ENCODE measurements around the gene FILIP1.

Gene FILIP1

DNA sequence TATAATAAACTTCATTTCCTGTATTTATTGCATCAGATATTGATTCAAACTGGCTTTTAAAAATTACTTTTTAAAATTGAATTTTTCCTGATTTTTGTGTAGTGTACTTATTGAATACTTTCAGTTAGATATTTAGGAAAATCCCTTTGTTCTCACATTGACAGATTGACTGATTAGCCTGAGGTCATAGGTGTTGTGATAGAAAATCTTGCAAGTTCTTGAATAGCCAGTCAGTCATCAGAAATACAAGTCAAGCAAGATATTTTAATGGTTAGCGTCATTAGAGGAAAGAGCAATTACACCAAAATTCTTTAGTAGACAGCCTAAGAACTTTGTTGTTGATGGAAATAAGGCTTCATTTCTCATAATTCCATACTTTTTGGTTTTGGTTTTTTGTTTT, 205.6 kb downstream of the FILIP1 start:
- DNase-seq = no peak

- no peak for DNase-seq
Measured at GRCh38 chr6:75287424-75287823, 206.2 kb downstream of the FILIP1 start.

DNA sequence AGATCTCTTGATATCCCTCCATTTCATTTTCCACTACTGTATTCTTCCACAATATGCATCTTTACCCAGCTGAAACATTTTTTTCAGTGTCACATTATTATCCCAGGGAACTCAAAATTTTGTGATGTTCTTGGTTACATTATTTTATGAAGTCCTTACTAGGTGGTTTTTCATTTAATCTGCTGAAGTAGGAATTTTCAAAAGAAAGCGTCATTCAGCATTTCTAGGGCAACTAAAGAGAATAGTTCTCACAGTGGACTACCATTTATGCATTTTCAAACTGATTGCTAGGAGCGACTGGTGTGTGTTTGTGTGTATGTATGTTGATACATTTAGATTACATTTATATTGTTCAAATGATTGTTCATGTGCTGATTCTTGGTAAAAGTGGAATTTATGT, 206.6 kb downstream of the FILIP1 start:
- no peak for DNase-seq

GRCh38 chr6:75285283-75285639, 208.3 kb downstream of the FILIP1 start:
- peak; percentile 54 for DNase-seq

- peak; percentile 99 for DNase-seq
Measured at GRCh38 chr6:75284632-75285282, 208.8 kb downstream of the FILIP1 start, which contains the start of gene TMEM30A. TMEM30A (minus strand) TSS chr6:75284792; CDS start chr6:75284638, 154 bp downstream.

GRCh38 chr6:75283907-75284631, 209.5 kb downstream of the FILIP1 start:
- no peak for DNase-seq

DNA sequence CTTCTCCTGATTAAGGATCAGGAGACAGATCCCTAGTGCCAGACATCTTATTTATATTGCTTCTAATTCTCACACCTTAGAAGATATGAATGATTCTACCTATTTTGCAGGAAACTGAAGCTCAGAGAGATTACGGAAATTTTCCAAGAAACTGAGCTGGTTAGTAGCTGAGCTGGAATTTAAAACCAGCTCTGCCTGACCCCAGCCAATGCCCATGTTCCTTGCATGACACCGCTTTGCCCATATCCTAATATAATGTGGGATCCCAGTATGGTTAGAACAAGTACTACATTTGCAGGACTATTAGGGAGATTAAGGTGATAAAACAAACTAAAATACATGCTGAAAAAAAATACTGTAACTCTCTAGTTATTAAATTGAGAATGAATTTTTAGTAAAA, 210.9 kb downstream of the FILIP1 start:
- DNase-seq = no peak

DNA sequence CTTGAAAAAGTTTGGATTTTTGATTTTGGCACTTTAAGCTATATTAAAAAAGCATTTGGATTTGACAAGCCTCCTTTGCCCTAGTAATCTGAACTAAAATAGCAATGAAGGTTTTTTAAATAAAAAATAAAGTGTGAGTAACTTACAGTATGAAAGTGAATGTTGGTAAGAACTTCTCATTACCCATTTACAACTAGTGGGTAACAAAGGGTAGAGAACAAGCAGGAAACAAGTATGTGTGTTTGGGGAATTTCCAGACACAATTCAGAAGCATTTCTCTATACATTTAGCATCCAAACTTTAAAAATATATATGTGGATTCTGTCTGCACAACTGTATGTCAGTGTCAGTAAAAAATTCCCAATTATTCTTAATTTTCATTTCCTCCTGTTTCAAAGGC, 211.9 kb downstream of the FILIP1 start:
- no peak for DNase-seq

DNA sequence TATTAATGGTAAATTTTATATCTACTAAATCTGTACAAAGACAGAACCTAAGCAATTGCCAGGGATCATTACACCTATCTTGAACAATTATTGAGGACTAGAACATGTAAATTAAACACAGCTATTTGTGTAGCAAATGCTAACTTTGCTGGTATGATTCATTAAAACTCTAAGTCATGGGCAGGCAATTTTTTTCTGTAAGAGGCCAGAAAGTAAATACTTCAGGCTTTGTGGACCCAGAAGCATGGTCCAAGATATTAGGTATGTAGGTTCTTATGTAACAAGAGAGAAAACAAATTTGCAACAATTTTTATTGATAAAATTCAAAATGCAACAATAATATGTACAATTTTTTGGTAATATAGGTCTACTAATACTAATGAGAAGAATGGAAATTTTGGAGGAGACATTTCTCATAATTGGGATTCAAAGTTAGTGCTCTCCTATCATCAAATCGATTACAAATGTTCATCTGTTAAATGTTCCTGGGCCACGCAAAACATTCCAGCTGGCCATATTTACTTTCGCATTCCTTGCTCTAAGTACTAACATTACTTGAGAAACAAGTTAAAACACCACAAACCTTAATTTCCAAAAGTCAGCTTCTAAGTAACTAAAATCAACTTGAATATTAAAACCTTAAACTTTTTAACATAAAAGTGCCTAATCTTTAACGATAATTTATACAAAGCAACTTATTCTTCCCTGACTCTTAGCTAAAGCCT, 213.3 kb downstream of the FILIP1 start:
- no peak for DNase-seq

- DNase-seq = no peak
Measured at GRCh38 chr6:75279418-75279817, 214.2 kb downstream of the FILIP1 start.

DNA sequence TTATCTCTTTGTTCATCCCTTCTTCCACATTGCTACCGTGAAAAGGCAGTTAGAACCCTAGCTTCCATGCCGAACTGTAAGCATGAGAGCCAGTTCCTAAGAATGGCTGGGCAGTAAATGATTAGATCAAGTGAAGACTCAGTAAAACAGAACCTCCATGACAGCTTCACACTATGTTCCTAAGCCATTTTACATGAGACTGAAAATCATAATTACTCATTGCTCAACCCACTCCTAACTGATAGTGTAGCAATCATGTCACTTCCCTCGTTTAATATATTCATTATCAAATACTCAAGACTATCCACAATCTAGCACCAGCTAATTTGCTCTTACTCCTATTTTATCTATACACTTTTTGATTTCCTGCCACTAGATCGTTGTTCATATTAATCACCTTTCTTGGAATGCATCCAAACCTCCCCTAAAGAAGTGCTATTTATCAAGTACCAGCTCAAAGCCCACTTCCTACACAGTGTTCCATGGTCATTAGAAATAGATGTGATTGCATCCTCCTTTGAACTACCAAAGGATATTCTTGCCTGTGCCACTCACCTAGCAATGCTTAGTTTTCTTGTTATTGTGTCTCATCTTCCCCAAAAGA, 215.0 kb downstream of the FILIP1 start:
- DNase-seq = no peak

DNA sequence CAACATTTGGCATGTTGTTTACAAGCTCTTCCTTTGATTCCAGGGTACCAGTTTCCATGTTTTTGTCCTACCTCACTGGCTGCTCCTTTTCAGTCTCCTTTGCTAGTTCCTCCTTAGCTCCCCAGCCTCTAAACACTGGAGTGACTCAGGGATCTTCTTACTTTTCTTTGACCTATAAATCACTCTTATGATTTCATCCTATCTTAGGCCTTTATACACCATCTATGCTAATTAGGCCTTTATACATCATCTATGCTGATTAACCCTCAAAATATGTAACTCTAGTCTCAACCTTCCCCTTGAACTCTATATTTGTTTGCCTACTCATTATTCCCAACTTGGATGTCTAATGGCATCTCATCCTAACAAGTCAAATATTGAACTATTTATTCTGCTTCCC, 218.5 kb downstream of the FILIP1 start:
- no peak for DNase-seq

DNA sequence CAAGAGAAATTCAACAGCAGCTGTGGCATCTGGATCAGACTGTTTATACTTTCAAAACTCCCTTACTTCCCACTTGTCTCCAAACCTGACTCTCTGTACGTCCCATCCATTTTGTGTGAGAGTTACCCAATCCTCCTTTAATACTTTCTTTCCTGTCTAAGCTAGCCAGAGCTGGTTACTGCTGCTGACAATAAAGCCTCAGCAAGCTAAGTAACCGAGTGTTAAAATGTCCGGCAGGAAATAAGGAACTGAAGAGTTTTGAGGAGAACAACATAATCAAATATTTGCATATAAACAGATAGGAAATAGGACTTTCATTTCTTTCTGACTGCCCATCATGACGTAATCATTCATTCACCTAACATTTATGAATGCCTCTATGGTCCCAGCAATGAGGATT, 220.6 kb downstream of the FILIP1 start:
- no peak for DNase-seq

DNA sequence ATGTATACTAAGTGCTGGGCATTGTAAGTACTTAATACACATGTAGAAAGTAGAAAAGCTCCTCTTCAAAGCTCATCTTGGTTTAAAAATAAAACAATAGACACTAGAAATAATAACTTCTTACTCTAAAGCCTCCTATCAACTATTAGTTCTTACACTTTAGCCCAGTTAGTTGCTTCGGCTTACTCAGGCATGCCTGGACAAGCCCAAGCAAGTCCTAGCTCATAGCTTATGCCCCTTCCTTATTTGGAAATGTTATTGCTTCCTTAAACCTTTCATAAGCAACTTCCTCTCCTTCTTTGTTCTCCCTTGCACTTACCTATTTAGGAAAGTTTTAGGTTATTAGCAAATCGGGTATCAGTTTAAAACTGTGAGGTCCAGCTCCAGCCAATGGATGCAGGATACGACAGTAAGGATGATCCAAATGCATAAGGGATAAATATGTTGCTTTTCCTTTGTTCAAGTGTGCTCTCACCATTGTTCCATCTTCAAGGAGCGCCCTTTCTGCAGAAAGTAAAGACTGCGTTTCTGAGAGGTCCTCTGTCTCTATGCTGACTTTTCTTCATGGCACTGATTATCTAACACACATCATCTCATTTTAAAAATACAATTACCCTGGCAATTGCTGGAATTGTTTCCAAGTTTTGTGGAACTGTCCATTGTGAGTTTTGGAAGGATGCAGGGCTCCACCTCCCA, 221.3 kb downstream of the FILIP1 start:
- DNase-seq = no peak

- DNase-seq = no peak
Measured at GRCh38 chr6:75268988-75269354, 224.6 kb downstream of the FILIP1 start.

DNA sequence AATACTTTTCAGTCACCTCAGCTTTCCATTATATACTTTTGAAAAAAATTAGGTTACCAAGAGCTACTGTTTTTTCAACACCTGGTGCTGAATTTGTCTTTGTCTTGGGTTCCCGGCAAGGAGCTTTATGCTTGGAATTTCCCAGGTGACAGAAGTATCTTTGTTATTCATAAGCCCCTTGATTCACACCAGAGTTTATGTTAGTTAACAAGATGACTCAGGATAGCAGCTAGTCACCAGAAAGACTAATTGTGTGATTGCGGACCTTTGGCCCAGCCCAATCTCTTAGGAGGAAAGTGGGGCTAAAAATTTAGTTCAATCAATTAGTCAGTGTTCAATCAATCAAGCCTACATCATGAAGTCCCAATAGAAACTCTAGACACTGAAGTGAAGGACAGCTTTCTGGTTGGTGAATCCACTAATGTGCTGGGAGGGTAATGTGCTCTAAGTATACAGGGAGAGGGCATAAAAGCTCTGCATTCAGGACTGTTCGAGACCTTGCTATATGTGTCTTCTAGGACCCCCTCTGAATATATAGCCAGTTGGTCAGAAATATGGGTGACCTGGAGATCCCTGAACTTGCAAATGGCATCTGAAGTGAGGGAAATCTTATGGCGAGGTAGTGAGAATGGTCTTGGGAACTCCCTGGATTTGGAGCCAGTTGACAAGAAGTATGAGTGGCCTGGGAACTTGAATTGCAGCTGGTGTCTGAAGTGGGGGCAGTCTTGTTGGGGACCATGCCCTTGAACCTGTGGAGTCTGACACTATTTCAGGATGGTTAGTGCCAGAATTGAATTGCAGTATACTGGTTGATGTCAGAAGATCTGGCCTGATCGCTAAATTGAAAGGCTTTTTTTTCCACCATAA, 225.2 kb downstream of the FILIP1 start:
- no peak for DNase-seq

GRCh38 chr6:75267461-75267860, 226.1 kb downstream of the FILIP1 start:
- DNase-seq = no peak

GRCh38 chr6:75266716-75267291, 226.8 kb downstream of the FILIP1 start:
- DNase-seq = peak; percentile 26

- no peak for DNase-seq
Measured at GRCh38 chr6:75263401-75263750, 230.2 kb downstream of the FILIP1 start.

DNA sequence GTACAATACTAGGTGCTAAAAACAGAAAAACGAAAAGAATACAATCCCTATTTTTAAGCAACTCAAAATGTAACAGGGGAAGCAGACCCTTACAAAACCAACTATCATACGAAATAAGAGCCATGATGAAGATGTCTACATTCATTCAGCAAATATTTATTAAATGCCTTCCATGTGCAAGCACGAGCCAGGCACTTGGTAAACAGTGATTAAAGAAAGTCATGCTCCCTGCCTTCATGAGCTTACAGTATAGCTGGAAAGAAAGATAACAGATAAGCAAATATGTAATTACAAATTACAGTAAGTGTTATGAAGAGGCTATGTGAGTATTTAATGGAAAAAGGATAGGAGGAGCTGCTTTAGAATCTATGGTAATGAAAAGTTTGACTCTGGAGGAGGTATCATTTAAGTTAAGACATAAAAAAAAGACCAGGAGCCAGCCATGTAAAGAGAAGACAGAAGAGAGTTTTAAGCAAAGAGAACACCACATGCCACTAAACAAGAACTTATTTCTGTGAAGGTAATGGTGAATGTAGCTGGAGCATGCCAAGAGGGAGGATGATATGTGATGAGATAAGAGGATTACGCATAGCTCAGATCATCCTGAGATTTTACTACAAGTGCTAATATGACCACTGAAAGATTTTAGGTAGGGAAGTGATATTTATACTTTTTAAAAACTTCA, 230.7 kb downstream of the FILIP1 start:
- no peak for DNase-seq

DNA sequence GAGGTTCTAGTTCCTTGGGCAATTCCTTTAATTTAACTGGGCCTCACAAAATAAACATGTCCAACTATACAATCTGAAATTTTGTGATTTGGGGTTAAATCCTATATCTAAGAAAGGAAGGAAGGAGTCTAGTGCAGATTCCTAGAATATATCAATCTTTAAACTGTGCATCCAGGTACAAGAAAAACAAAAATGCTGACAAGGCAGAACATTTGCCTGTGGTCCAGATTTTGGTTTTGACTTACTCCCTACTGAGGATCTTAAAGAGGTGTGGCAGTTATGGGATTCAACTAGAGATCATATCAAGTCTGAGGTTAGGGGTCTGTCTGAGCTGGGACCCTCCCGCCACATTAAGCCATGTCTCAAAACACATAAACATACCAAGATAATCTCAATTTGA, 232.3 kb downstream of the FILIP1 start:
- no peak for DNase-seq

All from NCI-H774 (cell line).